Measurements from ENCODE around the gene PDE1A.

DNA sequence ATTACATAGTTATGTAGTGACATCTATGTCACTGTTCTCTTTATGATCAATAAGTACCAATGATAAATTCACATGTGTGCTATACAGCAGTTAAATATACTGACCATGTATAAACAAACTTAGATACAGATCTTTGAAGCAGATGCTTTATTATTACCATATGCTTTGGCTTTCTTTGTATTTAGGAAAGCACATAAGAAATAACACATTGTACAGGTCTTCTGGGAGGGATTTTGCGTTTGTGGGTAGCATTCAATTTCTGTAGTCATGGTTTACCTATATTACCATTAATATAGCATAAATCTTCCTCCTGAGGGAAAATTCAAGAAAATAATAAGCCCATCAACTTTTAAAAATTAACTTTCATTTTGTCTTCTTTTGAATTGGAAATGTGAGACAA, 1.6 kb upstream of the PDE1A start:
- TF ChIP-seq CTCF (conservative IDR thresholded peaks at IDR 0.05; ENCODE audit: low read depth, low read length): no peak
- TF ChIP-seq EZH2 (IDR thresholded peaks at IDR 0.05; ENCODE audit: borderline replicate concordance, low read depth, low read length, poor library complexity, severe bottlenecking): no peak
